GM18873 (cell line): ENCODE results near the gene ZNF790.
"Not testable (repeated sequence)": the region's sequence is repeated elsewhere in the genome, so short reads cannot be mapped to it uniquely, and the experiment has no call there.

Experiments
- ATAC-seq: cut with Tn5 transposase; IDR thresholded peaks from one replicate; pipeline ENCODE4 v1.9.1; 2021; ENCODE audit warnings: mild to moderate bottlenecking, moderate library complexity, moderate number of reproducible peaks; ENCODE audit not compliant: unreplicated experiment, low FRiP score

The ZNF790 gene

GRCh38 chr19:36837906-36838783 lies at the start of gene ZNF790:
Gene ZNF790, minus strand, starts transcription at chr19:36838387. Its CDS starts 12,768 bp downstream, at chr19:36825619.
- peak; percentile 66 for ATAC-seq

- no peak for ATAC-seq
Observed at GRCh38 chr19:36876993-36877938, 39.1 kb upstream of the ZNF790 start.

GRCh38 chr19:36851898-36852297 lies 13.7 kb upstream of the ZNF790 start:
- ATAC-seq, result no peak

GRCh38 chr19:36850559-36851442 lies 12.6 kb upstream of the ZNF790 start, which contains the start of gene ZNF345:
Gene ZNF345, plus strand, starts transcription at chr19:36850876. Its CDS starts 25,955 bp downstream, at chr19:36876831.
- peak; percentile 57 for ATAC-seq

- peak; percentile 68 for ATAC-seq
Observed at GRCh38 chr19:36849701-36850558, 11.7 kb upstream of the ZNF790 start.

- no peak for ATAC-seq
Observed at GRCh38 chr19:36847968-36848367, 9.8 kb upstream of the ZNF790 start.

- ATAC-seq, result no peak
Observed at GRCh38 chr19:36838784-36839324, 667 bp upstream of the ZNF790 start.

GRCh38 chr19:36837176-36837905 lies 846 bp downstream of the ZNF790 start:
- ATAC-seq, result no peak

GRCh38 chr19:36833430-36833829 lies 4.8 kb downstream of the ZNF790 start:
- ATAC-seq, result no peak

- ATAC-seq, result no peak
Observed at GRCh38 chr19:36821758-36822157, 16.4 kb downstream of the ZNF790 start.

- ATAC-seq, result no peak
Observed at GRCh38 chr19:36819130-36819630, 19.0 kb downstream of the ZNF790 start.

- no peak for ATAC-seq
Observed at GRCh38 chr19:36807029-36807428, 31.2 kb downstream of the ZNF790 start.

- ATAC-seq, result no peak
Observed at GRCh38 chr19:36805364-36805763, 32.8 kb downstream of the ZNF790 start.

- no peak for ATAC-seq
Observed at GRCh38 chr19:36797786-36798108, 40.4 kb downstream of the ZNF790 start.

GRCh38 chr19:36796714-36796992 lies 41.5 kb downstream of the ZNF790 start:
- ATAC-seq, result no peak

- ATAC-seq, result not testable (repeated sequence)
Observed at GRCh38 chr19:36791420-36792141, 46.6 kb downstream of the ZNF790 start.

GRCh38 chr19:36775768-36776167 lies 62.4 kb downstream of the ZNF790 start:
- no peak for ATAC-seq

- ATAC-seq, result no peak
Observed at GRCh38 chr19:36773223-36773579, 65.0 kb downstream of the ZNF790 start.
